A549 (cell line): ENCODE results near the gene SLC66A3. TPM values are rescaled to one million over a fixed set of nuclear protein-coding genes. Genes with fewer than 3 reads are reported as not detected.

Experiments used
- polyA plus RNA-seq, 4 experiments: library from polyadenylated mRNA; depleted of rRNA in 3 of 4; stranded (reverse); fragments of >200 nt; fragmentation: RNase III in 1 of 4; extraction: RNeasy Plus Mini Kit Qiagen cat#74134 plus additional on column Dnase treatment in 1 of 4; gene quantifications; 2 replicates in 3 of 4; 3 replicates in 1 of 4; pipeline ENCODE4 v1.2.3, GENCODE V29; 2011 to 2017

SLC66A3 gene
- polyA plus RNA-seq, 2 of the 4 experiments (the other 2 are of a cell fraction): 24.9 to 69.8 TPM

Other genes starting within 250 kb of the SLC66A3 start
- 4.4 and 5.6 TPM in 2 replicates for gene KCNF1, start 243.5 kb upstream of the SLC66A3 start, polyA plus RNA-seq (2011; rRNA removed)
- 3.7 to 4.2 TPM (median 4.0 TPM) in 3 replicates for gene KCNF1, start 243.5 kb upstream of the SLC66A3 start, polyA plus RNA-seq (2017; fragmentation: RNase III; extraction: RNeasy Plus Mini Kit Qiagen cat#74134 plus additional on column Dnase treatment)
- gene ROCK2, start 189.2 kb downstream of the SLC66A3 start, polyA plus RNA-seq (2011; rRNA removed): 33.4 and 38.7 TPM in 2 replicates
- 34.0 to 38.0 TPM (median 36.4 TPM) in 3 replicates for gene ROCK2, start 189.2 kb downstream of the SLC66A3 start, polyA plus RNA-seq (2017; fragmentation: RNase III; extraction: RNeasy Plus Mini Kit Qiagen cat#74134 plus additional on column Dnase treatment)